Raji (cell line): Measurements from ENCODE around the gene CSF1R.

Experiments used
- POLR2A ChIP-seq: IDR thresholded peaks from 2 replicates; pipeline ENCODE4 v1.6.1; 2011; ENCODE audit warnings: low read depth, low read length, control low read depth; ENCODE audit not compliant: insufficient read depth

The CSF1R gene

GRCh38 chr5:150124111-150124557 lies 37.8 kb upstream of the CSF1R start:
- TF ChIP-seq POLR2A: no peak

GRCh38 chr5:150123542-150123941 lies 37.2 kb upstream of the CSF1R start:
- TF ChIP-seq POLR2A: no peak

GRCh38 chr5:150122536-150123481 lies 36.5 kb upstream of the CSF1R start:
- no peak for TF ChIP-seq POLR2A

GRCh38 chr5:150122158-150122510 lies 35.8 kb upstream of the CSF1R start:
- no peak for TF ChIP-seq POLR2A

- TF ChIP-seq POLR2A: no peak
These were observed 35.2 kb upstream of the CSF1R start for GRCh38 chr5:150121448-150122157.

GRCh38 chr5:150120617-150121447 lies 34.5 kb upstream of the CSF1R start:
- TF ChIP-seq POLR2A: no peak

- no peak for TF ChIP-seq POLR2A
These were observed 33.7 kb upstream of the CSF1R start for GRCh38 chr5:150120062-150120441.

- no peak for TF ChIP-seq POLR2A
These were observed 33.2 kb upstream of the CSF1R start for GRCh38 chr5:150119421-150120061.

GRCh38 chr5:150118561-150119229 lies 32.3 kb upstream of the CSF1R start:
- no peak for TF ChIP-seq POLR2A

GRCh38 chr5:150117945-150118560 lies 31.7 kb upstream of the CSF1R start:
- TF ChIP-seq POLR2A: no peak

- no peak for TF ChIP-seq POLR2A
These were observed 30.5 kb upstream of the CSF1R start for GRCh38 chr5:150116667-150117400.

- TF ChIP-seq POLR2A: no peak
These were observed 28.5 kb upstream of the CSF1R start for GRCh38 chr5:150114773-150115408.

- TF ChIP-seq POLR2A: no peak
These were observed 27.8 kb upstream of the CSF1R start for GRCh38 chr5:150114102-150114641.
